ENCODE results near the gene GREM2.

Gene GREM2

GRCh38 chr1:240553351-240553750 is 58.6 kb downstream of the GREM2 start:
- no peak for DNase-seq

- DNase-seq = no peak
Observed at GRCh38 chr1:240539769-240540414, 72.1 kb downstream of the GREM2 start.

- DNase-seq = no peak
Observed at GRCh38 chr1:240538776-240539430, 73.1 kb downstream of the GREM2 start.

GRCh38 chr1:240533154-240533780 is 78.7 kb downstream of the GREM2 start:
- no peak for DNase-seq

DNA sequence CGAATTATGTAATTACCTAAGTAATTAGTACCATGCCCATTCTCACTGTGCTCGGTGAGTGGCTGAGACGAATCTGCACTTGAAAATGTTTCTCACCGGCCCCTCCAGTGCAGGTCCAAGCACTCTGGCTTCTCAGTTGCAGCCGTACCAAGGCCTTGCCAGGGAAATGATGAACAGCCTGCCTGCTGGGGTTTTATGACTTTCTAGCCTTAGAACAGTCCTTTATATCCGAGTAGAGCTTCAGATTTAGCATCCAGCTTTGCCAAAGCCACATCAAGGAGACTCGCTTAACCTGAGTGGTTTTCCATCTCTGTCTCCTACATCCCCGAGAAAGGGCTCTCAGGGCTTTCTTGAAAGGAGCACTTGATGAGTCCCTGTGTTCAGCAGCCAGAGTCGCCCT is 83.4 kb downstream of the GREM2 start:
- no peak for DNase-seq

- DNase-seq = no peak
Observed at GRCh38 chr1:240527086-240527485, 84.9 kb downstream of the GREM2 start.

GRCh38 chr1:240526312-240526711 is 85.6 kb downstream of the GREM2 start:
- no peak for DNase-seq

GRCh38 chr1:240524356-240525069 is 87.4 kb downstream of the GREM2 start:
- DNase-seq = no peak

DNA sequence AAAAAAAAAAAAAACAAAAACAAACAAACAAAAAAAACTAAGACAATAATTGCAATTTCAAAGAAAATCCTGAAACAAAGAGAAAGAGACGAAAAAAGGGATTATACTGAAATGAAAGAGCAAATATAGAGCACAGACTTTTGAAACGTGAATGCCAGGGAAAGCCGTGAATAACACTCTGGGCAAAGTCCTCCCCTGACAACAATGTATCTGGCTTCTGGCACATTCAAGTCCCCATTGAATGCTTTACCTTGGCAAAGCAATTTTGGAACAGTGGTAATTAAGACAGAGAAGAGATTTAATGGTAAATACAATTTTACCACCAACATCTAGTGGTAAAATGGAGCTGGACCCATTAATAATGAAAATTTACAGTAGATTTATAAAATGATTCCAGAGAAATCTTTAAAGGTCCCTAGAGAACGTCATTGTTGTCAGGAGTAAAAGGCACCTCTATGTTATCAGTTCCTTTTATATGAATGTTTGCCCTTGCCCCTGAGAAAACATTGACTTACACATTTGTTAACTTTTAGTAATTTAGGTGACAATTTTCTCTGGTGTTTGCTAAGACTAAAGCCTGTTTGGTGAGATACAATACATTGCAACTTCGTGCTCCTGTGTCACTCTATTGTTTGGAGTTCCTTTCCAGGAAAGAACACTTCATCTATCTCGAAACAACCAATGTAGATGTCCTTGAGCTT is 89.7 kb downstream of the GREM2 start:
- no peak for DNase-seq

DNA sequence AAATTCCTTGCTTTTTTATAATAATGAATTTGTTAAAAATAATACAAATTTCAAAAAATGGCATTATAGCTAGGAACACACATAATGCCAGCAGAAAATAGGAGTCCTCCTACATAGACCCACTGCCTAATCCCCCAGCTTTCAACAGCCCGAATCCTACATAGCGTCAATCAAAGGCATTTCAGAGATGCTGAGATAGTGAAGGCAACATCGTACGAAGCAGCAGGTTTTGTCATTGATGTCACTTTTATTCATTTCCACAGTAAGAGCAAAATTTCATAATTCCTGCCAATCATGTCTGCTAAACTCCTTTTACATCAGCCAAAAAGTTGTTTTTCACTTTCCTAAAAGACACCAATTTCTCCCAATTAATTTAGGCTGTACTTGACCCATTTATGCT is 94.1 kb downstream of the GREM2 start:
- DNase-seq = no peak

DNA sequence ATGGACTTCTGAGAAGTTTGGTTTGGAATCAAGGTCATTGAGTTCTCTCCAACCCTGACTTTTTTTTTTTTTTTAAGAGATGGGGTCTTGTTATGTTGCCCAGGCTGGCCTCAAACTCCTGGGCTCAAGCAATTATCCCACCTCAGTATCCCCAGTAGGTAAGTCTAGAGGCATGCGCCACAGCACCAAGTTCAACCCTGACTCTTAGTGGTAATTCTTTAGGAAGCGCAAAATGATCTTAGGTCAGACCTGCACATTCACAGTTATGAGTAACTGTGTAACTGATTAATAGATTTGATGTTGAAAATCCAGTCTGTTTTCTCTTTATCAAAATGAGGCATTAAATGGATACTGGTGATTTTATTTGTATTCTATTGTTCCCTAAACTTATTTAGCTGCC is 95.9 kb downstream of the GREM2 start:
- no peak for DNase-seq

- no peak for DNase-seq
Observed at GRCh38 chr1:240515505-240515904, 96.5 kb downstream of the GREM2 start.

DNA sequence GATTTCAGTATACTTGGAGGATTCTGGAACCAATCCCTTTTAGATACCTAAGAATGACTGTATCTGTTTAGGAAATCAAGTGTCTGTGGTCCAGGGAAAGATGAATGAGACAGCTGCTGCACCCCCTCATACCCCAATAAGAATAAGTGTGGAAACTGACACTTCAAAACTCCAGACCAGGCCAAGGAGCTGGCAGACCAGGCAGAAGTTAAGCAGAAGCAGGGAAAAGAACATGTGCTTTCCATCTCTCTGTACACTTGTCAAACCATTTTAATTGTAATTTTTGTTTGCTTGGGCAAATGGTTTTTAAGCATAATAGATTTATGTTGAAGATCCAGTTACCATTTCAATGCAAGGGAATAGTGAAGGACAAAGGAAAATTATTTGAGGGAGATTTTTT is 100.2 kb downstream of the GREM2 start:
- no peak for DNase-seq

GRCh38 chr1:240508950-240509349 is 103.0 kb downstream of the GREM2 start:
- no peak for DNase-seq

DNA sequence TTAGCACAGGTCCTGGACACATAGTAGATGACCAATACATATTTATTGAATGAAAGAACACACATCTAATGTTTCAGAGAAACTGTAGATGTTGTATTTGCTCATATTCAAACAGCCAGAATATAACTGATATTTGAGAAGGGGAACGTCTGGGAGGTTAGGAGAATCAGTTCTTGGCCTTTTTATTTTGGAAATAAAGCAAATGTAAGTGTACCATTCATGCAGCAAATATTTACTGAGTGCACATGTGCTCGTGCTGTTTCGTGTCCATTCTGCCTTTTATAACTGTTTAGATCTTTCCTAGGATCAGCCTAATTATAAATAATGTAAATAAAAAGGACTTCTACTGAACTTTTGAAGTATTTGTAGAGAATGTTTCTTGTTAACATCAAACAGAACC is 103.8 kb downstream of the GREM2 start:
- no peak for DNase-seq

DNA sequence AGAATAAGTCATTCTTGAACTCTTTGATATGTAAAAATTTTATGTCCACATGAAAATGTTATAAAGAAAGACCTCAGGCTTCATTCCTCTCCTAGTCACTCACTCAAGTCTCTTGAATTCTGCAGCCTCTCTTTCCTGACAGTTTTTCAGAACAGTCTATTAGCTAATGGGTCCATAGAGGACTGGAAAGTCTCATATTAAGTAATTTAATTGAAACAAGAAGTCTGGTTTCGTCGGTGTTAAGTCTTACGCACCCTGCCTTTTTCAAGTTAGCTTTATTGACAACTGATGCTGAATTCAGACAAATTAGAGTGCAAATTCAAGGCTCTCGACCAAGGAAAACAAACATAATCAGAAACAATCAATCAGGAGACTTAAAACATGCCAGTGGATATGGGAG is 105.8 kb downstream of the GREM2 start:
- no peak for DNase-seq

DNA sequence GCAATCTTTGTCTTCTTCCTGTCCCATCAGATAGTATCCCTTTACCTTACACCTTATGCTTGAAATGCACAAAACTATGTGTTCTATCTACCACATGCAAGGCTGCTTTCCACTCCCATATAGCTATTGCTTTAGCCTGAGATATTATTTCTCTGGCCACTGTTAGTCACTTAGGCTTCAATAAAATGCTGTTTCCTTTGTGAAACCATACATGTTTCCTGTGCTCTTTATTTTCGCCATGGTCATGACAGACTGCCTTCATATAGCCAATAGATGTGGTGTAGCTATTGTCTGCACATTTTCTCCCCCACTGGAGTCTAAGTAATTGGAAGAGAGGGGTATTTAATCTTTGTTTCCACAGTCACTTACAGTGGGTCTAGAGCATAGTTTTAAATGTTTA is 108.4 kb downstream of the GREM2 start:
- no peak for DNase-seq

- DNase-seq = no peak
Observed at GRCh38 chr1:240503036-240503435, 108.9 kb downstream of the GREM2 start.

DNA sequence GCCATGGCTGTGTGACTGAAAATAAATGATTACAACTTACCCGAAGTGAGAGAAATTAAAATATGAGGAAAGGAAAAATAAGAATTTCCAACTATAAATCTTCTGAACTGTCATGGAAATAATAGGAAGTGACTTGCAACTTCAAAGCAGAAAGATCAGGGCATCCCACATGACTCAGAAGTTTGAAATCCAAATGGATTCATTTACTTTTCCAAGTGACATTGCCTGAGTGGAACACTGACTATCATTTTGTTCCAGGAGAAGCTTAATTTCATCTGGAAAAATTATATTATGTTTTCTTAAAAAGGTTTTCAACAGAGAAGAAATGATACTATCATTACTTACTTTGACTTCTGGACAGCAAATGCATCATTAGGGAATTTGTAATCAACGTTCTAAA is 110.8 kb downstream of the GREM2 start:
- no peak for DNase-seq

DNA sequence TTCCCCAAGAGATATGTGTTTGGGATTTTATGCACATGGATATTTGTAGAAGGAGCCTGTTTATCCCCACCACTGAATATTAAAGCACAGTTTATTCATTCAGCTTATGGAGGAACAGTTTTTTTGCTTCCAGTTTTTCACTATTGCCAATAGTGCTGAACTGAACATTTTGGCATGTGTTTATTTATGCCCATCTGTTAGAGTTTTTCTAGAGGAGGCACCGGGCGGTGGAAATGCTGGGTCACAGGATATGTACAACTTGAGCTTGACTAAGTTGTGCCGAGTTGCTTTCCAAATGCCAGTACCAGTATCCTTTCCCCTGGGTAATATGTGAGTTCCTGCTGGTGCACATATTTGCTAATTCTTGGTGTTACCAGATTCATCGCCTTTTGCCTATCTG is 111.3 kb downstream of the GREM2 start:
- DNase-seq = no peak

GRCh38 chr1:240499012-240499411 is 112.9 kb downstream of the GREM2 start:
- DNase-seq = peak in 1 of 2 experiments; percentile 10

DNA sequence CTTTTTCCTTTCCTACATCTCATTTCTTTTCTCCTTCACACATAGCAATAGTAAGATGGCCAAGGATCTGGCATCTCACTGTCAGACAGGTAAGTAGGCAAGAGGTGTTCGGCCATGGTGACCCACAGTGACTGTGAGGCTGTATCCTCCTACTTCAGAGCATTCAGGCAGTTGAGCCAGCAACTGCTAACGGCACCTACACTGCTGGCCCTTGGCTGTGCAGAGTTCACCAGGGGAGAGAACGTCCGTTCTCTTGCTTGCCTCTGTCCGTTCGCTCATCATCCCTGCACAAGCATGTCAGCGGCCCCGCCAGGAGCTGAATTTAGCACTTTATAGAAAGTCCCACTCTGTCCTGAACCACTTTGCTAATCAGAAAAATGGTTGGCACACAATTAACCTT is 113.6 kb downstream of the GREM2 start:
- no peak for DNase-seq

DNA sequence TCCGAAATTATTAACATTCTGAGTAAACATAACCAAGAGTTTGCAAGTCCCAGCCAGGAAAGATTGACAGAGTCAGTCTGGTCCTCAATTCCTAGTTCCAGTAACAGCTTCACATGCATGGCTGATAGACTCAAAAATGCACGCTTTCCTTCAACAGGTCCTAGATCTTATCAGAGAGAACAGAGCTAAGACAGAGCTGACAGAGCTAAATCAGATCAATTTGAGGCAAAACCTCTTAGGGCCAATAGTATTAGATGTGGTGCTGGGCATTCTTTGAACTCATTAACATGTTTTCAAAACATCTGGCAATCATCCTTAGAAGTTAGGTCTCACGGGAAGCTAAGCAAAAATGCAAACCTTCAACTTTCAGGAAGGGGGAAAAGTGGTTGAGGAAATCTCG is 114.0 kb downstream of the GREM2 start:
- no peak for DNase-seq

All from Kasumi-1 (cell line).